ENCODE measurements around the gene AMOTL1. TPM values are rescaled to one million over a fixed set of nuclear protein-coding genes. Genes with fewer than 3 reads are reported as not detected.

Gene AMOTL1
- total RNA-seq, 1 experiment from 2014 or later = 32.6 TPM

DNA sequence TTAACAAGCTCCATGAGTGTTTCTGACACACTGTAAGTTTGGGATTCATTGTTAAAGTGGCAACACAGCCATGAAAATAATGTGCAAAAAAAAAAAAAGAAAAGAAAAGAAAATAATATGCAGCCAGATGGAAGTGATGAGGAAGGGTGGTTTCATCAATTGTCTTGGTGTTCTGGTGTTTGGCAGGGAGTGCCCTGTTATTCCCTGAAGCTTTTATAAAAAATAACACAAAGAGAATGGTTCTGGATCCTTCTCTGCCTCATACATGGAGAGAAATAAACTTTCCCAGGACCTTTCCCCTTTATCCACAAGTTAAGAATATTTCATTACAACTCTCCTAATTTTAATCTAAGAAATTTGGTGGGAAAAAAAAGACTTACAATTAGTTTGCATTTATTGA is 16.7 kb downstream of the AMOTL1 start:
- H3K9me2 ChIP-seq (replicated peaks; ENCODE audit: low read length) = no peaks in the 10 kb centered on the region
- H3K9ac ChIP-seq (ENCODE audit: low read length) = no peak overlapping the region
- H4K20me1 ChIP-seq (ENCODE audit: low read length) = peaks cover 17% of the 10 kb centered on the region; the same call in 1 of the 2 replicates
- H3K79me2 ChIP-seq (ENCODE audit: low read length) = peaks cover 90% of the 10 kb centered on the region
- CTCF ChIA-PET = interaction anchor here (0.7 kb wide), 1 partner anchor 101 kb away, joined by 3 read pairs; no protein-coding TSS in a partner anchor
- H3K27me3 ChIP-seq (ENCODE audit: low read length) = no peaks in the 10 kb centered on the region
- H3K36me3 ChIP-seq (ENCODE audit: low read depth, low read length) = no peaks in the 10 kb centered on the region
- H3K4me3 ChIP-seq (ENCODE audit: low read length) = no peak overlapping the region
- no peak for TF ChIP-seq EZH2phosphoT487 (IDR thresholded peaks at IDR 0.05; ENCODE audit: borderline replicate concordance, low read length)
- TF ChIP-seq EZH2 (IDR thresholded peaks at IDR 0.05; ENCODE audit: low read length, unreplicated experiment) = no peak
- TF ChIP-seq, protein P1, sequence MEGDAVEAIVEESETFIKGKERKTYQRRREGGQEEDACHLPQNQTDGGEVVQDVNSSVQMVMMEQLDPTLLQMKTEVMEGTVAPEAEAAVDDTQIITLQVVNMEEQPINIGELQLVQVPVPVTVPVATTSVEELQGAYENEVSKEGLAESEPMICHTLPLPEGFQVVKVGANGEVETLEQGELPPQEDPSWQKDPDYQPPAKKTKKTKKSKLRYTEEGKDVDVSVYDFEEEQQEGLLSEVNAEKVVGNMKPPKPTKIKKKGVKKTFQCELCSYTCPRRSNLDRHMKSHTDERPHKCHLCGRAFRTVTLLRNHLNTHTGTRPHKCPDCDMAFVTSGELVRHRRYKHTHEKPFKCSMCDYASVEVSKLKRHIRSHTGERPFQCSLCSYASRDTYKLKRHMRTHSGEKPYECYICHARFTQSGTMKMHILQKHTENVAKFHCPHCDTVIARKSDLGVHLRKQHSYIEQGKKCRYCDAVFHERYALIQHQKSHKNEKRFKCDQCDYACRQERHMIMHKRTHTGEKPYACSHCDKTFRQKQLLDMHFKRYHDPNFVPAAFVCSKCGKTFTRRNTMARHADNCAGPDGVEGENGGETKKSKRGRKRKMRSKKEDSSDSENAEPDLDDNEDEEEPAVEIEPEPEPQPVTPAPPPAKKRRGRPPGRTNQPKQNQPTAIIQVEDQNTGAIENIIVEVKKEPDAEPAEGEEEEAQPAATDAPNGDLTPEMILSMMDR (conservative IDR thresholded peaks at IDR 0.05; ENCODE audit: low read depth, low read length) = no peak
- ATAC-seq = no peak
- H3F3A ChIP-seq (ENCODE audit: low read length, unreplicated experiment) = peaks cover 3% of the 10 kb centered on the region
- POLR2A ChIA-PET (ENCODE audit: unreplicated experiment) = interaction anchor here (0.7 kb wide), 1 partner anchor 100 kb away, joined by 13 read pairs; no protein-coding TSS in a partner anchor
- H2AFZ ChIP-seq (ENCODE audit: low read length) = no peak overlapping the region
- no peak overlapping the region for H3K4me2 ChIP-seq (ENCODE audit: low read length)
- no TSS peak for BruUV-seq (replicated peaks)
- intact Hi-C loops (cut with micrococcal nuclease) = no loop called here
- H3K27ac ChIP-seq (ENCODE audit: low read length) = no peak overlapping the region
- no peaks in the 10 kb centered on the region for H3K9me3 ChIP-seq (ENCODE audit: low read length)
- no peak for DNase-seq
- H3K4me1 ChIP-seq (ENCODE audit: insufficient read depth, low read length) = peaks cover 31% of the 10 kb centered on the region

DNA sequence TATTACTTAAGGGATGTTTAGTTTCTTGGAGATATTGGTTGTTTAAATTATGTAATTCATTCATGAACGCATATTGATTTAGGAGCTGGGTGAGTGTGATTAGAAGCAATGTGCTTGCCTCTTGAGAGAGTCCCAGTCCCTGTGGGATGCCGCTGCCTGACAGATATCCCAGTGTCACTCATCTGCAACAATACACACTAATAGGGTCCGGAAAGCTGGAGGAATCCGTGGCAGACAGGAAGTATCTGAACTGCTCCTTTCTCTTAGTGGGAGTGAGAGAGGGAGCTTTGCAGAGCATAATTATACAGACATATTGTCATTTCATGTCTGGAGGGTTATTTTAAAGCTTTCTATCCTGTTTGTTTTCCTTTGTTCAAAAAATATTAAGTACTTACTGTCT is 17.4 kb downstream of the AMOTL1 start:
- H3K4me1 ChIP-seq (ENCODE audit: insufficient read depth, low read length) = peaks cover 37% of the 10 kb centered on the region
- peaks cover 12% of the 10 kb centered on the region; the same call in 1 of the 2 replicates for H4K20me1 ChIP-seq (ENCODE audit: low read length)
- ATAC-seq = no peak

More for the DNA sequence above, 17.4 kb downstream of the AMOTL1 start:
- DNase-seq = no peak
- no peaks in the 10 kb centered on the region for H3K27me3 ChIP-seq (ENCODE audit: low read length)
- TF ChIP-seq EZH2 (IDR thresholded peaks at IDR 0.05; ENCODE audit: low read length, unreplicated experiment) (no peak), EZH2phosphoT487 (IDR thresholded peaks at IDR 0.05; ENCODE audit: borderline replicate concordance, low read length) (no peak)
- TF ChIP-seq, protein P1 (conservative IDR thresholded peaks at IDR 0.05; ENCODE audit: low read depth, low read length) = no peak
- H3K4me2 ChIP-seq (ENCODE audit: low read length) = no peak overlapping the region
- no peak overlapping the region for H2AFZ ChIP-seq (ENCODE audit: low read length)
- H3K36me3 ChIP-seq (ENCODE audit: low read depth, low read length) = no peaks in the 10 kb centered on the region
- intact Hi-C loops (cut with micrococcal nuclease) = no loop called here
- no TSS peak for BruUV-seq (replicated peaks)
- H3K9ac ChIP-seq (ENCODE audit: low read length) = no peak overlapping the region
- no peak overlapping the region for H3K27ac ChIP-seq (ENCODE audit: low read length)
- ChIA-PET POLR2A (ENCODE audit: unreplicated experiment) (no interaction called here), CTCF (no interaction called here)
- H3K79me2 ChIP-seq (ENCODE audit: low read length) = peaks cover 90% of the 10 kb centered on the region
- H3K9me3 ChIP-seq (ENCODE audit: low read length) = no peaks in the 10 kb centered on the region
- H3K4me3 ChIP-seq (ENCODE audit: low read length) = no peak overlapping the region
- peaks cover 3% of the 10 kb centered on the region for H3F3A ChIP-seq (ENCODE audit: low read length, unreplicated experiment)
- no peaks in the 10 kb centered on the region for H3K9me2 ChIP-seq (replicated peaks; ENCODE audit: low read length)
